GM23248 (cell line): ENCODE measurements around the gene PPP1R1B.

Experiments
- EZH2 ChIP-seq: fragments of 200-600 bp; sonication (generic); IDR thresholded peaks from 2 replicates; pipeline ENCODE4 v1.6.1; 2018; ENCODE audit warnings: antibody characterized with exemption, mild to moderate bottlenecking; ENCODE audit not compliant: insufficient read depth, poor library complexity, severe bottlenecking
- EZH2phosphoT487 ChIP-seq: fragments of 200-600 bp; sonication (generic); IDR thresholded peaks from 2 replicates; pipeline ENCODE4 v1.6.1; 2018; ENCODE audit warnings: antibody characterized with exemption, moderate library complexity, mild to moderate bottlenecking, low read depth; ENCODE audit not compliant: insufficient read depth

DNA sequence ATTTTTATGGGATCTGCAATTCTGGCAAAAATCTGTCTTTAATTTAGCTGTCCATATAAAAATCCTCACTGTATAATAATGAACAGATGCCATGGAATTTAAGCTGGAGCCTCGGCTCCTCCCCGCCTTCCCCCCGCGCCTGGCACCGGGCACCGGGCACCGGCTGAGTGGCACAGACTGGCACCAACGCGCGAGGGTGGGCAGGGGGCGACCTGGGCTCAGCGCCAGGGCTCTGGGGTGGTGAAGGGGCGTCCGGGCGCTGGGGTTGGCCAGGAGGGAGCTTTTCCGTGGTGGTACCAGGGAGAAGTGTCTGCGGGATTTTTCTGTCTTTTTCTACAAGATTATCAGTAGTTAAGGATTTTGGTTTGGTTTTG lies 28.1 kb upstream of the PPP1R1B start:
- TF ChIP-seq EZH2, result peak; percentile 93
- no peak; the same call in 1 of the 2 replicates for TF ChIP-seq EZH2phosphoT487
